Pancreas (tissue), 10 donors: ENCODE measurements around the gene ETS2. TPM values are rescaled to one million over a fixed set of nuclear protein-coding genes. Genes with fewer than 3 reads are reported as not detected.

ENCODE experiments used
- ATAC-seq, 4 donors: fragments of 200-7000 bp; cut with Tn5 transposase; one replicate each; pipeline versions ENCODE4 v1.8.0 to v1.9.1; 2020; ENCODE audit warnings: mild to moderate bottlenecking in 4 of 4, moderate library complexity in 4 of 4
- DNase-seq, 6 donors: peaks; one replicate each; pipeline ENCODE4 v3.0.0-alpha.2; 2020
- FAIRE-seq: peaks from 2 replicates; lab custom pipeline; 2012; peaks lifted over from hg19 to GRCh38; lab: Jason Lieb, UNC
- H3K27ac ChIP-seq, 4 donors: fragments of 200-600 bp; sonication (generic); 1 replicate in 3 of 4; 2 replicates in 1 of 4; pipeline versions ENCODE4 v1.5.0 to v1.8.0; 2020
- H3K27me3 ChIP-seq, 4 donors: fragments of 200-600 bp; one replicate each; pipeline ENCODE4 v1.8.0; 2021
- H3K36me3 ChIP-seq, 3 donors: fragments of 200-600 bp; sonication (generic) in 1 of 3; one replicate each; pipeline versions ENCODE4 v1.5.0 to v1.8.0; 2020 to 2021
- H3K4me1 ChIP-seq, 3 donors: fragments of 200-600 bp; one replicate each; pipeline ENCODE4 v1.8.0; 2021
- H3K4me3 ChIP-seq, 4 donors: fragments of 200-600 bp; sonication (generic) in 2 of 4; one replicate each; pipeline versions ENCODE4 v1.5.0 to v1.8.0; 2020 to 2021
- H3K9me3 ChIP-seq, 4 donors: fragments of 200-600 bp; one replicate each; pipeline ENCODE4 v1.8.0; 2021
- WGBS, 2 donors: extraction: QIAGEN DNeasy Blood & Tissue Kit; methylation state at CpG; one replicate each; pipeline ENCODE4 v1.1.7; 2013; 5-methylcytosine and 5-hydroxymethylcytosine counted together
- intact Hi-C, 3 donors: fragments of 100-400 bp; cut with DNase I; formaldehyde crosslinking; loops; one replicate each; pipeline versions ENCODE4 v1.11.1 to v1.14.2; 2022
- polyA plus RNA-seq, 2 donors: library from polyadenylated mRNA; stranded (reverse); fragments of 200-250 nt; gene quantifications; one replicate each; pipeline ENCODE4 v1.2.3, GENCODE V29; 2013
- total RNA-seq, 6 donors: library from RNA; stranded (reverse); fragmentation: NEBNext Ultra II Directional in 4 of 6; extraction: Animal tissue kit (Norgen Biotek cat#: 25700) in 4 of 6; gene quantifications; one replicate each; pipeline versions ENCODE4 v1.2.1 to v1.2.4, GENCODE V29; 2021 to 2023
- TF ChIP-seq, protein P1 (sequence below), 4 donors: fragments of 200-600 bp; sonication (generic) in 3 of 4; IDR thresholded peaks; one replicate each; pipeline versions ENCODE4 v1.5.0 to v1.8.0; 2021; ENCODE audit warnings: antibody characterized with exemption in 4 of 4
- donor health status: healthy with polysubstance abuse.
- donor health status: DM: no; HTN: no; CAD: no; lungs with moderate emphysema.
- donor health status: DM: no; HTN: no; CAD: no.
- donor health status: control.
- donor health status: control.
- donor health status: Bipolar disorder and iron deficiency.
- donor health status: DM: yes; HTN: yes; CAD: no.
- donor health status: DM: no; HTN: no; CAD: no.
- donor health status: DM: no; HTN: no; CAD: no.
- donor health status: DM: yes; HTN: yes; CAD: no.

ETS2 gene
- total and polyA plus RNA-seq, 8 donors, result 10.6 to 30.0 (median 17.9) TPM

DNA sequence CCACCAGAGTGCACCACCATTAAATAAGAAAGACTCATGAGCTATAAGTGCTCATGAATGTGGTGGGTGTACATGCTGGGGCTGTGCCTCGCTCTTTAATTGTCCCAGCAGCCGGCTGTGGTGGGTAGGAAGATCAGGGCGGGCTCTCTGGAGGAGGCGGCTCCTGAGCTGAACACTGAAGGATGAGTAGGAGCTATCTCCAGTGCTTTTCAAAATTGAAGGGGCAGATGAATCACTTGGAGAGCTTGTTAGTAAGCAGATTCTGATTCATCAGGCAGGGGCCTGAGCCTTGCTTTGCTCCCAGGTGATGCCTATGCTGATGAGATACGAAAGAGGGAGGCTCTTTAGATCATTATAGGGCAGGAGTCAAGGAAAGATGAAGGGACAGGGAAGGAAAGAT is 54.1 kb downstream of the ETS2 start:
- no peaks in the 10 kb centered on the region for H3K27me3 ChIP-seq
- FAIRE-seq (no peak), DNase-seq (no peak), ATAC-seq (no peak)
- H3K4me1 ChIP-seq, result no peaks in the 10 kb centered on the region
- H3K36me3 ChIP-seq, result no peaks in the 10 kb centered on the region
- TF ChIP-seq, protein P1, sequence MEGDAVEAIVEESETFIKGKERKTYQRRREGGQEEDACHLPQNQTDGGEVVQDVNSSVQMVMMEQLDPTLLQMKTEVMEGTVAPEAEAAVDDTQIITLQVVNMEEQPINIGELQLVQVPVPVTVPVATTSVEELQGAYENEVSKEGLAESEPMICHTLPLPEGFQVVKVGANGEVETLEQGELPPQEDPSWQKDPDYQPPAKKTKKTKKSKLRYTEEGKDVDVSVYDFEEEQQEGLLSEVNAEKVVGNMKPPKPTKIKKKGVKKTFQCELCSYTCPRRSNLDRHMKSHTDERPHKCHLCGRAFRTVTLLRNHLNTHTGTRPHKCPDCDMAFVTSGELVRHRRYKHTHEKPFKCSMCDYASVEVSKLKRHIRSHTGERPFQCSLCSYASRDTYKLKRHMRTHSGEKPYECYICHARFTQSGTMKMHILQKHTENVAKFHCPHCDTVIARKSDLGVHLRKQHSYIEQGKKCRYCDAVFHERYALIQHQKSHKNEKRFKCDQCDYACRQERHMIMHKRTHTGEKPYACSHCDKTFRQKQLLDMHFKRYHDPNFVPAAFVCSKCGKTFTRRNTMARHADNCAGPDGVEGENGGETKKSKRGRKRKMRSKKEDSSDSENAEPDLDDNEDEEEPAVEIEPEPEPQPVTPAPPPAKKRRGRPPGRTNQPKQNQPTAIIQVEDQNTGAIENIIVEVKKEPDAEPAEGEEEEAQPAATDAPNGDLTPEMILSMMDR (IDR thresholded peaks at IDR 0.05), result no peak
- no peaks in the 10 kb centered on the region for H3K9me3 ChIP-seq
- 62 to 67% methylated on average over 5 of the region's 5 CpGs for WGBS, 2 donors
- no peak overlapping the region for H3K27ac ChIP-seq
- intact Hi-C loops, result no loop called here
- no peak overlapping the region for H3K4me3 ChIP-seq

DNA sequence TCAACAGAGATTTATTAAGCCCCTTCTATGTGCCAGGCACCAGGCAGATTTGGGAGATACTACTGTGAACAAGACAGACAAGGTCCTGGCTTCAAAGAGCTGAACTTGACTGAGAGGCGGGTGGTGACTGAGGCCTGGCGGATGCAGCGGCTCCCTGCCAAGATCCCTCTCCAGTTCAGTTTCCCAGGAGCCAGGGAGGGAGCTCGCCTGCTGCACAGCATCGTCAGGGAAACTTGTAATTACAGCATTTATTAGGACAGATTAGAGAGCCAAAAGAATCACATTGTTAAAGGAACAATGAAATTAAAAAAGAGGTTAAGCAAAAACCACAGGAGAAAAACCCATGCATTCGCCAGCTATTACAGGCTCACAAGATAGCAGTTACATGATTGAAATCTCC is 55.3 kb downstream of the ETS2 start:
- H3K27me3 ChIP-seq, result no peaks in the 10 kb centered on the region
- WGBS, 2 donors, result 67 to 68% methylated on average over 6 of the region's 6 CpGs
- TF ChIP-seq, protein P1 (IDR thresholded peaks at IDR 0.05), result no peak
- FAIRE-seq (no peak), ATAC-seq (no peak), DNase-seq (no peak)
- intact Hi-C loops, result no loop called here
- no peaks in the 10 kb centered on the region for H3K4me1 ChIP-seq
- H3K4me3 ChIP-seq, result no peak overlapping the region
- no peaks in the 10 kb centered on the region for H3K36me3 ChIP-seq
- H3K9me3 ChIP-seq, result no peaks in the 10 kb centered on the region
- no peak overlapping the region for H3K27ac ChIP-seq

GRCh38 chr21:38861989-38862683 is 56.4 kb downstream of the ETS2 start:
- WGBS, 2 donors, result 67 to 81% methylated on average over 8 of the region's 8 CpGs
- intact Hi-C loops, result no loop called here
- TF ChIP-seq, protein P1 (IDR thresholded peaks at IDR 0.05), result no peak
- DNase-seq (no peak), FAIRE-seq (no peak), ATAC-seq (no peak)
- Histone ChIP-seq H3K27me3 (no peaks in the 10 kb centered on the region), H3K4me1 (no peaks in the 10 kb centered on the region), H3K4me3 (no peak overlapping the region), H3K27ac (no peak overlapping the region), H3K9me3 (no peaks in the 10 kb centered on the region), H3K36me3 (no peaks in the 10 kb centered on the region)

DNA sequence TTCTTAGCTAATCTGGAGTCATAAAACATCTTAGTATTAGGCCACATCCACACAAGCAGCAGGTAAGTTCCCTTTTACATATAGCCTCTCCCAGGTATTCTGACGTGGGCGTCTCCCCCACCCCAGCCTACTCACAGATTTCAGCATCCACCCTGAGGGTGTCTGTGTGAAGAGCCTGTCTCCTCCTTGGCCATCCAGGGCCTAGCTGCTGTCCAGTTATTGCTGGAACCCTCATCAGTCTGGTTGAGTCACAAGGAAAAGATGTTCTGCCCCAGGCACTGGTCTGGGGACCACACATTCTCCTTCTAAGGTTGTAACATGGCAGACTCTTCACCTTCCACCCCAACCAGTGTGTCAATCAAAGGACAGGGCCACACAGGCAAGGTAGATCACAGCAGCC is 57.6 kb downstream of the ETS2 start:
- Histone ChIP-seq H3K9me3 (no peaks in the 10 kb centered on the region), H3K27ac (no peak overlapping the region), H3K4me1 (no peaks in the 10 kb centered on the region), H3K36me3 (no peaks in the 10 kb centered on the region), H3K4me3 (no peak overlapping the region), H3K27me3 (no peaks in the 10 kb centered on the region)
- FAIRE-seq (no peak), ATAC-seq (no peak), DNase-seq (no peak)
- intact Hi-C loops, result no loop called here
- WGBS, 2 donors, result 82 to 89% methylated on average over 2 of the region's 2 CpGs
- TF ChIP-seq, protein P1 (IDR thresholded peaks at IDR 0.05), result no peak

- TF ChIP-seq, protein P1 (IDR thresholded peaks at IDR 0.05), result no peak
- Histone ChIP-seq H3K36me3 (no peaks in the 10 kb centered on the region), H3K27ac (no peak overlapping the region), H3K4me1 (no peaks in the 10 kb centered on the region), H3K9me3 (no peaks in the 10 kb centered on the region), H3K4me3 (no peak overlapping the region), H3K27me3 (no peaks in the 10 kb centered on the region)
- DNase-seq, result no peak
- intact Hi-C loops, result no loop called here
- no peak for ATAC-seq
- WGBS, 2 donors, result 78 to 90% methylated on average over 8 of the region's 8 CpGs
- FAIRE-seq, result no peak
Observed at GRCh38 chr21:38863843-38864363, 58.2 kb downstream of the ETS2 start.
